K562 (cell line): ENCODE measurements around the gene ASCC2. TPM values are rescaled to one million over a fixed set of nuclear protein-coding genes. Genes with fewer than 3 reads are reported as not detected.

Source experiments
- ATAC-seq: fragments of 200-7000 bp; cut with Tn5 transposase; 3 replicates; pipeline ENCODE4 v1.9.1; 2020; ENCODE audit warnings: moderate library complexity
- BruUV-seq: library from RNA; stranded (reverse); fragments of 400-500 nt; replicated peaks from 2 replicates; lab custom pipeline; 2021; lab: Mats Ljungman, UMichigan
- CTCF ChIA-PET: fragments of 300-600 bp; formaldehyde crosslinking; extraction: SDS; loops from one replicate; lab custom pipeline; 2021; ENCODE audit warnings: low intra/inter-chr PET ratio; lab: Yijun Ruan, JAX
- POLR2A ChIA-PET: fragments of 300-600, 350-650 bp; sonication (Branson Sonifier 250); formaldehyde crosslinking; extraction: SDS; loops from one replicate; lab custom pipeline; 2021; ENCODE audit warnings: antibody characterized with exemption, inconsistent platforms; lab: Yijun Ruan, JAX
- DNase-seq, 4 experiments: peaks; one replicate each; pipeline versions ENCODE4 v3.0.0 to v3.0.0-alpha.2; 2011 to 2018; ENCODE audit warnings: low spot score in 3 of 4, mixed read lengths in 3 of 4; ENCODE audit errors: extremely low read depth in 1 of 4
- FAIRE-seq: peaks from 2 replicates; lab custom pipeline; 2011; peaks lifted over from hg19 to GRCh38; lab: Jason Lieb, UNC
- H2AFZ ChIP-seq: 2 replicates; pipeline ENCODE4 v1.6.0; 2011; ENCODE audit warnings: low read depth, low read length, control low read depth, inconsistent platforms
- H3K27ac ChIP-seq: fragments of 200-600 bp; 3 replicates; pipeline ENCODE4 v1.8.0; 2011; ENCODE audit warnings: low read depth, mild to moderate bottlenecking, control low read depth, inconsistent platforms, low read length, moderate library complexity, mixed read lengths; ENCODE audit errors: extremely low read depth
- H3K27me3 ChIP-seq, 2 experiments: fragments of 300-600 bp in 1 of 2; 2 replicates in 1 of 2; 3 replicates in 1 of 2; pipeline versions ENCODE4 v1.6.0 to v1.8.0; 2011; ENCODE audit warnings: inconsistent platforms in 2 of 2, low read length in 2 of 2, mild to moderate bottlenecking in 1 of 2, mixed read lengths in 1 of 2, moderate library complexity in 1 of 2; ENCODE audit not compliant: control insufficient read depth in 2 of 2, insufficient read depth in 2 of 2
- H3K36me3 ChIP-seq: fragments of 300-600 bp; 3 replicates; pipeline ENCODE4 v1.8.0; 2011; ENCODE audit warnings: mild to moderate bottlenecking, low read length, inconsistent platforms; ENCODE audit not compliant: control insufficient read depth, insufficient read depth
- H3K4me1 ChIP-seq, 2 experiments: fragments of 200-600 bp in 1 of 2; replicated peaks in 1 of 2; 2 replicates in 1 of 2; 3 replicates in 1 of 2; pipeline versions ENCODE4 v1.5.1 to v1.8.0; 2011; ENCODE audit warnings: inconsistent platforms in 2 of 2, low read length in 2 of 2, mild to moderate bottlenecking in 1 of 2, mixed read lengths in 1 of 2, moderate library complexity in 1 of 2; ENCODE audit not compliant: control insufficient read depth in 2 of 2, insufficient read depth in 2 of 2
- H3K4me2 ChIP-seq: 2 replicates; pipeline ENCODE4 v1.6.1; 2011; ENCODE audit warnings: low read length, control low read depth, inconsistent platforms, mixed read lengths; ENCODE audit not compliant: insufficient read depth
- H3K4me3 ChIP-seq: fragments of 200-600 bp; sonication (generic), shearing (Covaris generic); 2 replicates; pipeline ENCODE4 v1.5.1; 2016; ENCODE audit warnings: control low read depth, inconsistent platforms
- H3K79me2 ChIP-seq: fragments of 200-600 bp; 3 replicates; pipeline ENCODE4 v1.8.0; 2011; ENCODE audit warnings: low read length, inconsistent platforms; ENCODE audit not compliant: control insufficient read depth, insufficient read depth
- H3K9ac ChIP-seq, 2 experiments: 2 replicates each; pipeline versions ENCODE4 v1.6.0 to v1.6.1; 2011; ENCODE audit warnings: low read depth in 2 of 2, low read length in 2 of 2, control low read depth in 1 of 2, inconsistent platforms in 1 of 2, mild to moderate bottlenecking in 1 of 2, mixed read lengths in 1 of 2; ENCODE audit not compliant: insufficient read depth in 1 of 2
- H3K9me1 ChIP-seq: one replicate; pipeline ENCODE4 v1.6.0; 2011; ENCODE audit warnings: inconsistent platforms, mild to moderate bottlenecking, low read length, moderate library complexity; ENCODE audit not compliant: control insufficient read depth, insufficient read depth
- H3K9me3 ChIP-seq: replicated peaks from 2 replicates; pipeline ENCODE4 v1.5.1; 2011; ENCODE audit warnings: low read depth, low read length, inconsistent platforms; ENCODE audit not compliant: control insufficient read depth, insufficient read depth
- H4K20me1 ChIP-seq: replicated peaks from 2 replicates; pipeline ENCODE4 v1.6.1; 2011; ENCODE audit warnings: low read length, inconsistent platforms, mixed read lengths; ENCODE audit not compliant: control insufficient read depth, insufficient read depth
- BCOR ChIP-seq: fragments of 450-650 bp; IDR thresholded peaks from 2 replicates; pipeline ENCODE4 v1.6.1; 2016
- BRCA1 ChIP-seq, 2 experiments: fragments of 450-650 bp in 1 of 2; sonication (generic) in 1 of 2; formaldehyde crosslinking in 1 of 2; IDR thresholded peaks; 2 replicates each; pipeline versions ENCODE4 v1.5.0 to v1.6.1; 2017 to 2020; ENCODE audit warnings: mild to moderate bottlenecking in 1 of 2, missing genetic modification reagents in 1 of 2
- CEBPB ChIP-seq: fragments of 450-650 bp; IDR thresholded peaks from 2 replicates; pipeline ENCODE4 v1.6.1; 2016; ENCODE audit warnings: missing genetic modification characterization, missing compliant biosample characterization
- ESRRA ChIP-seq: fragments of 450-650 bp; IDR thresholded peaks from 2 replicates; pipeline ENCODE4 v1.6.1; 2014; ENCODE audit warnings: low read depth, mild to moderate bottlenecking, moderate library complexity, borderline replicate concordance
- KDM1A ChIP-seq, 2 experiments: fragments of 450-650 bp; IDR thresholded peaks; 2 replicates each; pipeline ENCODE4 v1.6.1; 2016; ENCODE audit warnings: mild to moderate bottlenecking in 2 of 2
- RBM25 ChIP-seq: fragments of 200-400 bp; formaldehyde crosslinking; IDR thresholded peaks from 2 replicates; pipeline ENCODE4 v1.6.1; 2018; ENCODE audit warnings: low read length, low read depth, moderate library complexity; ENCODE audit not compliant: severe bottlenecking
- YY1 ChIP-seq, 3 experiments: IDR thresholded peaks; 2 replicates each; pipeline ENCODE4 v1.6.1; 2011; ENCODE audit warnings: low read length in 2 of 3, mild to moderate bottlenecking in 2 of 3, moderate library complexity in 2 of 3, borderline replicate concordance in 1 of 3, control low read depth in 1 of 3, low read depth in 1 of 3; ENCODE audit not compliant: insufficient read depth in 3 of 3, insufficient replicate concordance in 2 of 3, control insufficient read depth in 1 of 3, insufficient read length in 1 of 3; ENCODE audit errors: extremely low read depth in 1 of 3
- ZFP36 ChIP-seq: fragments of 150-350 bp; IDR thresholded peaks from 2 replicates; pipeline ENCODE4 v1.6.1; 2018; ENCODE audit warnings: low read length, low read depth; ENCODE audit not compliant: partially characterized antibody
- ZKSCAN1 ChIP-seq: fragments of 150-350 bp; IDR thresholded peaks from 2 replicates; pipeline ENCODE4 v1.6.1; 2016; ENCODE audit warnings: low read depth, low read length
- ZNF445 ChIP-seq: fragments of 250-450 bp; sonication (Bioruptor Pico); IDR thresholded peaks from 2 replicates; pipeline ENCODE4 v1.4.0; 2020; ENCODE audit warnings: low read depth, mild to moderate bottlenecking, moderate library complexity
- WGBS: fragments of 100-300 bp; shearing (Covaris generic); methylation state at CpG from one replicate; pipeline ENCODE4 v1.1.6; 2016; ENCODE audit warnings: low coverage, mixed read lengths; ENCODE audit not compliant: insufficient coverage; ENCODE audit errors: missing lambda C conversion rate; 5-methylcytosine and 5-hydroxymethylcytosine counted together
- in situ Hi-C: fragments of 300-500 bp; cut with MboI; formaldehyde crosslinking; loops from 4 replicates; pipeline ENCODE4 v1.15.0; 2018; ENCODE audit warnings: inconsistent platforms, mixed read lengths
- intact Hi-C: fragments of 100-400 bp; cut with micrococcal nuclease; formaldehyde crosslinking; loops from 2 replicates; pipeline ENCODE4 v1.14.2; 2022
- polyA plus RNA-seq, 8 experiments: library from polyadenylated mRNA; depleted of rRNA in 4 of 8; stranded (reverse) in 5 of 8; unstranded in 3 of 8; fragments of >200 nt; fragmentation: Nextera tagmentation in 2 of 8; fragmentation: Illumina TruSeq in 1 of 8; extraction: Ambion mirVana in 2 of 8; extraction: Trizol in 1 of 8; gene quantifications; 2 replicates each; pipeline versions ENCODE4 v1.2.1 to v1.2.3, GENCODE V29; 2011 to 2014; ENCODE audit warnings: inconsistent platforms in 1 of 8, missing spikeins in 1 of 8
- total RNA-seq, 7 experiments: library from RNA; depleted of rRNA in 6 of 7; stranded (reverse); fragments of >200 nt in 6 of 7; fragmentation: Illumina TruSeq in 2 of 7; extraction: Trizol in 2 of 7; gene quantifications; 2 replicates each; pipeline versions ENCODE4 v1.2.1 to v1.2.3, GENCODE V29; 2011 to 2021; ENCODE audit warnings: low replicate concordance in 1 of 7
- TF ChIP-seq, protein P1 (sequence below): sonication (generic); formaldehyde crosslinking; IDR thresholded peaks from 2 replicates; pipeline ENCODE4 v1.8.0; 2022; ENCODE audit warnings: mild to moderate bottlenecking, missing genetic modification reagents

The ASCC2 gene
- total and polyA plus RNA-seq, 9 of the 15 experiments (the other 6 are each of a cell fraction or from before 2014, with no cell fraction given): 4.0 to 46.7 (median 26.8) TPM

DNA sequence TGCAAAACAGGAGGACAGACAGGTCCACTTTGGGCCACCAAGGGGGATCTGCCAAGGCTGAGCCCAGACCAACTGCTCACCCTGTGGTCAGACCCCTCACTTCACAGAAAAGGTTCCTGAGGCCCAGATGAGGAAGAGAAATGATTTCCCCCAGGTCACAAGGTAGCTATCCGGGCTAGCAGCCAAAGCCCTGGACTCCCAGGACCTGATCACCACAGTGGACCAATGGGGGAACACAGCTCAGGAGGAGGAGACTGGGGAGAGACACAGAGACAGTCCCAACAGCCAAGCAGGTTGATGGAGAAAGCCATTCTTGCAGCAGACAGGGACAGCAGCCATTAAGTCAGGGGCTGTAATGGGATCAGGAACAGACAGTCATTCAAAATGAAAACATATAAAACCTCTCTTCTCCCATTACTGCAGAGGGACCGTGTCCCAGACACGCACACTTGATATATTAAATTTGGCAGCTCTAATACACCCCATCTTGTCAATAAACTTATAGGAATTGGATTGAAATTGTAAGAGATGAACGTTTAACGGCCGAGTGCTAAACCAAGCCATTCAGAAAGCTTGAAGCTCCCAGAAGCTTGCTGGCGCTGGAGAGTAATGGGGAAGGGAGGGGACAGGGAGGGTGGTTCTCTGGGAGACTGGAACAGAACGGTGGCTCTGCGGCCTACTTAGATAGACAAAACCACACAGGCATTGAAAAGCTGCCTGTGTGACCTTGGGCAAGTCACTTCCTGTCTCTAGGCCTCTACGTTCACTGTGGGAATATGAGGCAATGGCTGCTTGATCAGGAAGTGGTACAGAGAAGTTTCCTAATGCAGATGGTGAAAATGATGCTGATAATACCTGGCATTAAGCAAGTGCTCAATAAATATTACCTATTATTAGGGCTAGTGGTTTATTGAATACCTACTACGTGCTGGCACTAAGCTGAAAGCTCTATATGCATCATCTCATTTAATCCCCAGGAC lies 87.2 kb downstream of the ASCC2 start (continued):
- TF ChIP-seq CEBPB (tag) (0 out of 2 replicates have a peak, but pooled peaks have one; percentile 7), ZKSCAN1 (peak; percentile 67), YY1 (IDR thresholded peaks at IDR 0.05; ENCODE audit: borderline replicate concordance in 1 of 3, control insufficient read depth in 1 of 3, extremely low read depth in 1 of 3, insufficient read depth in 3 of 3, insufficient read length in 1 of 3, insufficient replicate concordance in 2 of 3, low read depth in 1 of 3, low read length in 2 of 3) (peak in 1 of 3 experiments; percentile 54), ESRRA (peak; percentile 54; the same call in 1 of the 2 replicates)

DNA sequence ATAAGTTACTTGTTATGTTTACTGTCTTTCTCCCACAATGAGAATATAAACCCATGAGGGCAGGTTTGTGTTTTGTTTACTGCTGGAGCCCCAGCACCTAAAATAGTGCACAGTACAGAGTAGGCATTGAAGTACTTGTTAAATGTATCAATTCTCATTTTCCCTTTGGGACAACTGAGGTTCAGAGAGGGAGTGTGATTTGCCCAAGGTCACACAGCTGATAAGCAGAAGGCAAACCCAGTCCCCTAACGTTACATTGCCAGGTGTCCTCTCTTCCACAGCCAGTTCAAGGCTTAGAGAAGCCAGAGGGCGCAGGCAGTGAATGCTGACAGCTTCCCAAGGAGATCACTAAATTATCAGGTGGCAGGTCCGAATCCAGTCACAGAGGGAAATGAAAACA lies 88.0 kb downstream of the ASCC2 start:
- no TSS peak for BruUV-seq
- no peak for FAIRE-seq
- CTCF ChIA-PET: no interaction called here

More for the DNA sequence above, 88.0 kb downstream of the ASCC2 start:
- Histone ChIP-seq H3K4me3 (no peak overlapping the region), H2AFZ (no peak overlapping the region), H3K27ac (no peak overlapping the region), H4K20me1 (no peaks in the 10 kb centered on the region), H3K9me3 (no peaks in the 10 kb centered on the region), H3K27me3 (no peaks in the 10 kb centered on the region), H3K79me2 (no peaks in the 10 kb centered on the region), H3K9ac (no peak overlapping the region), H3K9me1 (no peaks in the 10 kb centered on the region), H3K4me2 (no peak overlapping the region), H3K36me3 (no peaks in the 10 kb centered on the region), H3K4me1 (peaks cover 5 to 11% of the 10 kb centered on the region in 2 experiments; a peak in 4 of 5 replicates)
- intact Hi-C loops: no loop called here
- POLR2A ChIA-PET: interaction anchor here (1.1 kb wide), 1 partner anchor 11 kb away, joined by 4 read pairs; no protein-coding TSS in a partner anchor
- TF ChIP-seq BRCA1 (IDR thresholded peaks at IDR 0.05) (no peak), BRCA1 (CRISPR knock-in tag; IDR thresholded peaks at IDR 0.05) (no peak), ZNF445 (CRISPR knock-in tag) (no peak), KDM1A (IDR thresholded peaks at IDR 0.05) (peak in 1 of 2 experiments; percentile 42; a peak in 2 of 4 replicates), RBM25 (peak; percentile 71), BCOR (peak; percentile 65; the same call in 1 of the 2 replicates), ZFP36 (peak; percentile 55)
- TF ChIP-seq, protein P1, sequence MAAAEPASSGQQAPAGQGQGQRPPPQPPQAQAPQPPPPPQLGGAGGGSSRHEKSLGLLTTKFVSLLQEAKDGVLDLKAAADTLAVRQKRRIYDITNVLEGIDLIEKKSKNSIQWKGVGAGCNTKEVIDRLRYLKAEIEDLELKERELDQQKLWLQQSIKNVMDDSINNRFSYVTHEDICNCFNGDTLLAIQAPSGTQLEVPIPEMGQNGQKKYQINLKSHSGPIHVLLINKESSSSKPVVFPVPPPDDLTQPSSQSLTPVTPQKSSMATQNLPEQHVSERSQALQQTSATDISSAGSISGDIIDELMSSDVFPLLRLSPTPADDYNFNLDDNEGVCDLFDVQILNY: no peak
- in situ Hi-C loops: no loop called here
- DNase-seq: no peak
- no peak for ATAC-seq
- WGBS: 56% methylated on average over 3 of the region's 3 CpGs
